Activated B cell treated with CpG ODN at 0.5 μM for 24 hours (primary cell): ENCODE measurements around the gene CCND2. TPM values are rescaled to one million over a fixed set of nuclear protein-coding genes. Genes with fewer than 3 reads are reported as not detected.
"Not testable (repeated sequence)": the region's sequence is repeated elsewhere in the genome, so short reads cannot be mapped to it uniquely, and the experiment has no call there.

Experiments used
- ATAC-seq: fragments of 200-7000 bp; cut with Tn5 transposase; one replicate; pipeline ENCODE4 v1.10.0; 2021; ENCODE audit warnings: low read depth, mild to moderate bottlenecking, moderate library complexity
- CTCF ChIA-PET: fragments of 350-600 bp; sonication (Branson Sonifier 250); formaldehyde crosslinking; loops from one replicate; lab custom pipeline; 2021; ENCODE audit warnings: antibody characterized with exemption; lab: Charles Lee
- POLR2A ChIA-PET: fragments of 350-600 bp; sonication (Branson Sonifier 250); formaldehyde crosslinking; loops from one replicate; lab custom pipeline; 2021; ENCODE audit warnings: antibody characterized with exemption; lab: Charles Lee
- DNase-seq: peaks from one replicate; pipeline ENCODE4 v3.0.0; 2022
- H3K27ac Mint-ChIP-seq: one replicate; pipeline ENCODE4 v1.8.0; 2020; ENCODE audit warnings: mixed read lengths
- H3K27me3 Mint-ChIP-seq: one replicate; pipeline ENCODE4 v1.8.0; 2021; ENCODE audit warnings: mixed read lengths
- H3K36me3 Mint-ChIP-seq: one replicate; pipeline ENCODE4 v1.8.0; 2021; ENCODE audit warnings: low read depth, mixed read lengths
- H3K4me1 Mint-ChIP-seq: one replicate; pipeline ENCODE4 v1.8.0; 2021; ENCODE audit warnings: mixed read lengths
- H3K4me3 Mint-ChIP-seq: one replicate; pipeline ENCODE4 v1.8.0; 2020; ENCODE audit warnings: mild to moderate bottlenecking, mixed read lengths
- H3K9me3 Mint-ChIP-seq: one replicate; pipeline ENCODE4 v1.8.0; 2020; ENCODE audit warnings: mixed read lengths
- CTCF ChIP-seq: fragments of 200-600 bp; IDR thresholded peaks from one replicate; pipeline ENCODE4 v1.8.0; 2022; ENCODE audit warnings: antibody characterized with exemption, mild to moderate bottlenecking
- intact Hi-C: fragments of 100-400 bp; cut with micrococcal nuclease; formaldehyde crosslinking; loops from one replicate; pipeline ENCODE4 v1.15.1; 2024
- total RNA-seq: library from RNA; stranded (reverse); gene quantifications from 2 replicates; pipeline ENCODE4 v1.2.3, GENCODE V29; 2022

The CCND2 gene
- total RNA-seq, 1 donor from 2014 or later, result 237 TPM

GRCh38 chr12:4240981-4241380 is 32.6 kb upstream of the CCND2 start:
- Mint-ChIP-seq H3K4me3 (no peak overlapping the region), H3K9me3 (peaks cover 23% of the 10 kb centered on the region), H3K27me3 (peaks cover 9% of the 10 kb centered on the region), H3K36me3 (no peaks in the 10 kb centered on the region), H3K27ac (no peak overlapping the region), H3K4me1 (peaks cover 4% of the 10 kb centered on the region)
- no peak for ATAC-seq
- POLR2A ChIA-PET, result interaction anchor here (1.0 kb wide), 1 partner anchor 31 kb away, joined by 4 read pairs; no protein-coding TSS in a partner anchor
- DNase-seq, result no peak
- intact Hi-C loops, result no loop called here
- TF ChIP-seq CTCF, result no peak
- CTCF ChIA-PET, result no interaction called here

- Mint-ChIP-seq H3K4me1 (peaks cover 9% of the 10 kb centered on the region), H3K9me3 (peaks cover 23% of the 10 kb centered on the region), H3K36me3 (no peaks in the 10 kb centered on the region), H3K27ac (no peak overlapping the region), H3K4me3 (no peak overlapping the region), H3K27me3 (peaks cover 9% of the 10 kb centered on the region)
- DNase-seq (no peak), ATAC-seq (no peak)
- no peak for TF ChIP-seq CTCF
- CTCF ChIA-PET, result no interaction called here
- POLR2A ChIA-PET, result no interaction called here
- intact Hi-C loops, result no loop called here
Observed at GRCh38 chr12:4241592-4241991, 32.0 kb upstream of the CCND2 start.

- no peak for TF ChIP-seq CTCF
- peaks cover 17% of the 10 kb centered on the region for H3K9me3 Mint-ChIP-seq
- POLR2A ChIA-PET, result no interaction called here
- DNase-seq (no peak), ATAC-seq (no peak)
- H3K27ac Mint-ChIP-seq, result no peak overlapping the region
- CTCF ChIA-PET, result no interaction called here
- H3K36me3 Mint-ChIP-seq, result no peaks in the 10 kb centered on the region
- intact Hi-C loops, result no loop called here
- peaks cover 9% of the 10 kb centered on the region for H3K4me1 Mint-ChIP-seq
- H3K27me3 Mint-ChIP-seq, result peaks cover 9% of the 10 kb centered on the region
- H3K4me3 Mint-ChIP-seq, result no peak overlapping the region
Observed at GRCh38 chr12:4242595-4242994, 31.0 kb upstream of the CCND2 start.

GRCh38 chr12:4243091-4243490 is 30.5 kb upstream of the CCND2 start:
- no peak for DNase-seq
- H3K27me3 Mint-ChIP-seq, result peaks cover 9% of the 10 kb centered on the region
- ChIA-PET CTCF (no interaction called here), POLR2A (no interaction called here)
- H3K4me1 Mint-ChIP-seq, result peaks cover 9% of the 10 kb centered on the region
- no peak for TF ChIP-seq CTCF
- ATAC-seq, result no peak
- H3K9me3 Mint-ChIP-seq, result peaks cover 12% of the 10 kb centered on the region
- H3K4me3 Mint-ChIP-seq, result no peak overlapping the region
- intact Hi-C loops, result no loop called here
- H3K36me3 Mint-ChIP-seq, result no peaks in the 10 kb centered on the region
- H3K27ac Mint-ChIP-seq, result no peak overlapping the region

GRCh38 chr12:4243491-4244100 is 30.0 kb upstream of the CCND2 start:
- H3K27ac Mint-ChIP-seq, H3K4me1 Mint-ChIP-seq, POLR2A ChIA-PET, CTCF ChIA-PET, H3K4me3 Mint-ChIP-seq, H3K27me3 Mint-ChIP-seq, ATAC-seq, H3K9me3 Mint-ChIP-seq, intact Hi-C loops, DNase-seq, H3K36me3 Mint-ChIP-seq: not testable (repeated sequence)

- ChIA-PET CTCF (no interaction called here), POLR2A (interaction anchor here (2.6 kb wide), 1 partner anchor 24 kb away, joined by 16 read pairs; no protein-coding TSS in a partner anchor)
- Mint-ChIP-seq H3K4me1 (peaks cover 9% of the 10 kb centered on the region), H3K36me3 (no peaks in the 10 kb centered on the region), H3K9me3 (no peaks in the 10 kb centered on the region), H3K4me3 (no peak overlapping the region), H3K27ac (no peak overlapping the region), H3K27me3 (peaks cover 9% of the 10 kb centered on the region)
- ATAC-seq (no peak), DNase-seq (no peak)
- no peak for TF ChIP-seq CTCF
- intact Hi-C loops, result no loop called here
Observed at GRCh38 chr12:4244868-4245267, 28.7 kb upstream of the CCND2 start.
